Panc1 (cell line): ENCODE measurements around the gene TBC1D13.

ENCODE experiments used
- POLR2AphosphoS5 ChIP-seq: IDR thresholded peaks from 2 replicates; pipeline ENCODE4 v1.6.1; 2012; ENCODE audit warnings: mild to moderate bottlenecking, low read depth, low read length, moderate library complexity
- TF ChIP-seq, protein P1 (sequence below): fragments of 450-650 bp; IDR thresholded peaks from 2 replicates; pipeline ENCODE4 v1.5.1; 2017; ENCODE audit warnings: mild to moderate bottlenecking
- TF ChIP-seq, protein P2 (sequence below), 2 experiments: IDR thresholded peaks; 2 replicates each; pipeline ENCODE4 v1.6.1; 2011 to 2012; ENCODE audit warnings: low read depth in 2 of 2, control low read depth in 1 of 2, low read length in 1 of 2, mild to moderate bottlenecking in 1 of 2, moderate library complexity in 1 of 2; ENCODE audit not compliant: insufficient read depth in 1 of 2

DNA sequence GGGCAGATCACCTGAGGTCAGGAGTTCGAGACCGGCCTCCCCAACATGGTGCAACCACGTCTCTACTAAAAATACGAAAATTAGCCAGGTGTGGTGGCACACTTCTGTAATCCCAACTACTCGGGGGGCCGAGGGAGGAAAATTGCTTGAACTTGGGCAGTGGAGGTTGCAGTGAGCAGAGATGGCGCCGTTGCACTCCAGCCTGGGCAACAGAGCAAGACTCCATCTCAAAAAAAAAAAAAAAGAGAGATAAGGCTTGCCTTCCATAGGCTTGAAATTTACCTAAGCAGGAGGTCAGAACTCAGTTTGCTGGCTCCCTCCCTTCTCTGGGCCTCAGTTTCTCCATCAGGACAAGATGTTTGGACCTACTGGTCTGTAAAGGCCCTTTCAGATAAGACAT is 41.2 kb downstream of the TBC1D13 start:
- TF ChIP-seq POLR2AphosphoS5, result no peak
- TF ChIP-seq, protein P1, sequence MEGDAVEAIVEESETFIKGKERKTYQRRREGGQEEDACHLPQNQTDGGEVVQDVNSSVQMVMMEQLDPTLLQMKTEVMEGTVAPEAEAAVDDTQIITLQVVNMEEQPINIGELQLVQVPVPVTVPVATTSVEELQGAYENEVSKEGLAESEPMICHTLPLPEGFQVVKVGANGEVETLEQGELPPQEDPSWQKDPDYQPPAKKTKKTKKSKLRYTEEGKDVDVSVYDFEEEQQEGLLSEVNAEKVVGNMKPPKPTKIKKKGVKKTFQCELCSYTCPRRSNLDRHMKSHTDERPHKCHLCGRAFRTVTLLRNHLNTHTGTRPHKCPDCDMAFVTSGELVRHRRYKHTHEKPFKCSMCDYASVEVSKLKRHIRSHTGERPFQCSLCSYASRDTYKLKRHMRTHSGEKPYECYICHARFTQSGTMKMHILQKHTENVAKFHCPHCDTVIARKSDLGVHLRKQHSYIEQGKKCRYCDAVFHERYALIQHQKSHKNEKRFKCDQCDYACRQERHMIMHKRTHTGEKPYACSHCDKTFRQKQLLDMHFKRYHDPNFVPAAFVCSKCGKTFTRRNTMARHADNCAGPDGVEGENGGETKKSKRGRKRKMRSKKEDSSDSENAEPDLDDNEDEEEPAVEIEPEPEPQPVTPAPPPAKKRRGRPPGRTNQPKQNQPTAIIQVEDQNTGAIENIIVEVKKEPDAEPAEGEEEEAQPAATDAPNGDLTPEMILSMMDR, result no peak
- TF ChIP-seq, protein P2, sequence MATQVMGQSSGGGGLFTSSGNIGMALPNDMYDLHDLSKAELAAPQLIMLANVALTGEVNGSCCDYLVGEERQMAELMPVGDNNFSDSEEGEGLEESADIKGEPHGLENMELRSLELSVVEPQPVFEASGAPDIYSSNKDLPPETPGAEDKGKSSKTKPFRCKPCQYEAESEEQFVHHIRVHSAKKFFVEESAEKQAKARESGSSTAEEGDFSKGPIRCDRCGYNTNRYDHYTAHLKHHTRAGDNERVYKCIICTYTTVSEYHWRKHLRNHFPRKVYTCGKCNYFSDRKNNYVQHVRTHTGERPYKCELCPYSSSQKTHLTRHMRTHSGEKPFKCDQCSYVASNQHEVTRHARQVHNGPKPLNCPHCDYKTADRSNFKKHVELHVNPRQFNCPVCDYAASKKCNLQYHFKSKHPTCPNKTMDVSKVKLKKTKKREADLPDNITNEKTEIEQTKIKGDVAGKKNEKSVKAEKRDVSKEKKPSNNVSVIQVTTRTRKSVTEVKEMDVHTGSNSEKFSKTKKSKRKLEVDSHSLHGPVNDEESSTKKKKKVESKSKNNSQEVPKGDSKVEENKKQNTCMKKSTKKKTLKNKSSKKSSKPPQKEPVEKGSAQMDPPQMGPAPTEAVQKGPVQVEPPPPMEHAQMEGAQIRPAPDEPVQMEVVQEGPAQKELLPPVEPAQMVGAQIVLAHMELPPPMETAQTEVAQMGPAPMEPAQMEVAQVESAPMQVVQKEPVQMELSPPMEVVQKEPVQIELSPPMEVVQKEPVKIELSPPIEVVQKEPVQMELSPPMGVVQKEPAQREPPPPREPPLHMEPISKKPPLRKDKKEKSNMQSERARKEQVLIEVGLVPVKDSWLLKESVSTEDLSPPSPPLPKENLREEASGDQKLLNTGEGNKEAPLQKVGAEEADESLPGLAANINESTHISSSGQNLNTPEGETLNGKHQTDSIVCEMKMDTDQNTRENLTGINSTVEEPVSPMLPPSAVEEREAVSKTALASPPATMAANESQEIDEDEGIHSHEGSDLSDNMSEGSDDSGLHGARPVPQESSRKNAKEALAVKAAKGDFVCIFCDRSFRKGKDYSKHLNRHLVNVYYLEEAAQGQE (IDR thresholded peaks at IDR 0.05; ENCODE audit: insufficient read depth in 1 of 2, low read depth in 2 of 2, low read length in 1 of 2), result no peak
